SK-N-SH (cell line): ENCODE data around the gene KCNC4. TPM values are rescaled to one million over a fixed set of nuclear protein-coding genes. Genes with fewer than 3 reads are reported as not detected.

Experiments
- CTCF ChIA-PET: fragments of 300-600, 350-600 bp; formaldehyde crosslinking; extraction: SDS; loops from one replicate; lab custom pipeline; 2021; lab: Yijun Ruan, JAX
- POLR2A ChIA-PET: fragments of 350-600 bp; sonication (Branson Sonifier 250); formaldehyde crosslinking; extraction: SDS; loops from one replicate; lab custom pipeline; 2020; ENCODE audit warnings: antibody characterized with exemption, inconsistent platforms; lab: Yijun Ruan, JAX
- DNase-seq: peaks from one replicate; pipeline ENCODE4 v3.0.0; 2012
- H2AFZ ChIP-seq: fragments of 200-600 bp; sonication (generic); 2 replicates; pipeline ENCODE4 v1.8.1; 2016; ENCODE audit warnings: antibody characterized with exemption, mild to moderate bottlenecking, low read depth
- H3F3A ChIP-seq: fragments of 200-600 bp; sonication (generic); replicated peaks from 2 replicates; pipeline ENCODE3; 2016; ENCODE audit warnings: antibody characterized with exemption, mild to moderate bottlenecking; ENCODE audit not compliant: insufficient read depth
- H3K27ac ChIP-seq, 2 experiments: fragments of 200-500 bp in 1 of 2; fragments of 200-600 bp in 1 of 2; sonication (Bioruptor generic) in 1 of 2; sonication (generic), shearing (Covaris generic) in 1 of 2; 2 replicates each; pipeline versions ENCODE4 v1.5.1 to v1.6.1; 2014 to 2016; ENCODE audit warnings: low read depth in 2 of 2, inconsistent platforms in 1 of 2, low read length in 1 of 2, mild to moderate bottlenecking in 1 of 2, mixed read lengths in 1 of 2
- H3K27me3 ChIP-seq: fragments of 200-600 bp; sonication (generic), shearing (Covaris generic); 2 replicates; pipeline ENCODE4 v1.6.1; 2016; ENCODE audit warnings: mixed run types; ENCODE audit not compliant: insufficient read depth
- H3K36me3 ChIP-seq, 2 experiments: fragments of 200-500 bp in 1 of 2; fragments of 200-600 bp in 1 of 2; sonication (Bioruptor generic) in 1 of 2; sonication (generic) in 1 of 2; replicated peaks in 1 of 2; 2 replicates each; pipeline versions ENCODE3 to v1.5.1; 2014 to 2016; ENCODE audit warnings: low read length in 1 of 2, mild to moderate bottlenecking in 1 of 2; ENCODE audit not compliant: insufficient read depth in 2 of 2, control insufficient read depth in 1 of 2
- H3K4me1 ChIP-seq, 2 experiments: fragments of 200-500 bp in 1 of 2; fragments of 200-600 bp in 1 of 2; sonication (Bioruptor generic) in 1 of 2; sonication (generic), shearing (Covaris generic) in 1 of 2; 2 replicates each; pipeline versions ENCODE4 v1.5.1 to v1.6.1; 2014 to 2016; ENCODE audit warnings: low read depth in 1 of 2, low read length in 1 of 2, mixed run types in 1 of 2; ENCODE audit not compliant: insufficient read depth in 2 of 2, control insufficient read depth in 1 of 2
- H3K4me2 ChIP-seq: fragments of 200-600 bp; sonication (generic), shearing (Covaris generic); 2 replicates; pipeline ENCODE4 v1.6.1; 2017; ENCODE audit warnings: mixed run types
- H3K4me3 ChIP-seq, 2 experiments: fragments of 200-500 bp in 1 of 2; fragments of 200-600 bp in 1 of 2; sonication (Bioruptor generic) in 1 of 2; sonication (generic), shearing (Covaris generic) in 1 of 2; 2 replicates each; pipeline versions ENCODE4 v1.5.1 to v1.8.1; 2014 to 2016; ENCODE audit warnings: low read depth in 2 of 2, inconsistent platforms in 1 of 2, low read length in 1 of 2, mild to moderate bottlenecking in 1 of 2, mixed read lengths in 1 of 2, moderate library complexity in 1 of 2
- H3K79me2 ChIP-seq: fragments of 200-600 bp; sonication (generic); 2 replicates; pipeline ENCODE4 v1.8.1; 2017; ENCODE audit warnings: mild to moderate bottlenecking; ENCODE audit not compliant: insufficient read depth
- H3K9ac ChIP-seq: fragments of 200-600 bp; sonication (generic); 2 replicates; pipeline ENCODE4 v1.6.1; 2017; ENCODE audit warnings: mixed run types
- H3K9me2 ChIP-seq: fragments of 200-600 bp; sonication (generic); 2 replicates; pipeline ENCODE4 v1.6.1; 2017; ENCODE audit warnings: mixed run types
- H3K9me3 ChIP-seq: fragments of 200-600 bp; sonication (generic); 2 replicates; pipeline ENCODE4 v1.6.1; 2017; ENCODE audit warnings: mixed run types, mild to moderate bottlenecking, moderate library complexity
- H4K20me1 ChIP-seq: fragments of 200-600 bp; sonication (generic); 2 replicates; pipeline ENCODE4 v1.6.1; 2017; ENCODE audit warnings: mild to moderate bottlenecking, mixed run types; ENCODE audit not compliant: insufficient read depth
- CTCF ChIP-seq: fragments of 200-600 bp; sonication (generic); IDR thresholded peaks from 2 replicates; pipeline ENCODE4 v1.6.1; 2017; ENCODE audit warnings: antibody characterized with exemption, mild to moderate bottlenecking, moderate library complexity
- EP300 ChIP-seq, 2 experiments: IDR thresholded peaks; 2 replicates each; pipeline versions ENCODE4 v1.4.0 to v1.6.1; 2012; ENCODE audit warnings: borderline replicate concordance in 1 of 2, low read depth in 1 of 2, low read length in 1 of 2
- FOXM1 ChIP-seq: IDR thresholded peaks from 2 replicates; pipeline ENCODE4 v1.4.0; 2012; ENCODE audit warnings: low read depth, mild to moderate bottlenecking
- GABPA ChIP-seq: IDR thresholded peaks from 2 replicates; pipeline ENCODE4 v1.4.0; 2012; ENCODE audit warnings: low read depth, mild to moderate bottlenecking
- GATA2 ChIP-seq: sonication (generic); formaldehyde crosslinking; IDR thresholded peaks from 2 replicates; pipeline ENCODE4 v1.5.0; 2020; ENCODE audit warnings: mild to moderate bottlenecking, missing genetic modification reagents
- JUND ChIP-seq: IDR thresholded peaks from 2 replicates; pipeline ENCODE4 v1.4.0; 2012
- NRF1 ChIP-seq: IDR thresholded peaks from 2 replicates; pipeline ENCODE4 v1.6.1; 2012; ENCODE audit warnings: low read depth, mild to moderate bottlenecking, low read length
- POLR2AphosphoS5 ChIP-seq: IDR thresholded peaks from 2 replicates; pipeline ENCODE4 v1.6.1; 2012; ENCODE audit warnings: low read depth, low read length
- RAD21 ChIP-seq: IDR thresholded peaks from 2 replicates; pipeline ENCODE4 v1.6.1; 2012; ENCODE audit warnings: mild to moderate bottlenecking, low read length
- RFX5 ChIP-seq: IDR thresholded peaks from 2 replicates; pipeline ENCODE4 v1.6.1; 2012; ENCODE audit warnings: mild to moderate bottlenecking, improper control_type of control experiment, low read length
- RXRA ChIP-seq: IDR thresholded peaks from 2 replicates; pipeline ENCODE4 v1.4.0; 2012; ENCODE audit warnings: low read depth, mild to moderate bottlenecking, borderline replicate concordance
- SMC3 ChIP-seq: IDR thresholded peaks from 2 replicates; pipeline ENCODE4 v1.6.1; 2012; ENCODE audit warnings: low read depth, low read length, improper control_type of control experiment
- TEAD4 ChIP-seq: IDR thresholded peaks from 2 replicates; pipeline ENCODE4 v1.4.0; 2012; ENCODE audit warnings: mild to moderate bottlenecking, borderline replicate concordance; ENCODE audit not compliant: insufficient read depth
- USF1 ChIP-seq: IDR thresholded peaks from 2 replicates; pipeline ENCODE4 v1.4.0; 2012; ENCODE audit warnings: low read depth, borderline replicate concordance
- WGBS: methylation state at CpG from one replicate; pipeline ENCODE4 v1.1.6; 2017; ENCODE audit warnings: low lambda C conversion rate; 5-methylcytosine and 5-hydroxymethylcytosine counted together
- polyA plus RNA-seq, 3 experiments: library from polyadenylated mRNA; depleted of rRNA; stranded (reverse); fragments of >200 nt; gene quantifications; 2 replicates each; pipeline ENCODE4 v1.2.3, GENCODE V29; 2012
- TF ChIP-seq, protein P1 (sequence below): IDR thresholded peaks from 2 replicates; pipeline ENCODE4; 2012
- TF ChIP-seq, protein P2 (sequence below): IDR thresholded peaks from 2 replicates; pipeline ENCODE4 v1.4.0; 2012; ENCODE audit warnings: low read depth

KCNC4 gene
- polyA plus RNA-seq, 1 of the 3 experiments (the other 2 are of a cell fraction), result 0.51 TPM

DNA sequence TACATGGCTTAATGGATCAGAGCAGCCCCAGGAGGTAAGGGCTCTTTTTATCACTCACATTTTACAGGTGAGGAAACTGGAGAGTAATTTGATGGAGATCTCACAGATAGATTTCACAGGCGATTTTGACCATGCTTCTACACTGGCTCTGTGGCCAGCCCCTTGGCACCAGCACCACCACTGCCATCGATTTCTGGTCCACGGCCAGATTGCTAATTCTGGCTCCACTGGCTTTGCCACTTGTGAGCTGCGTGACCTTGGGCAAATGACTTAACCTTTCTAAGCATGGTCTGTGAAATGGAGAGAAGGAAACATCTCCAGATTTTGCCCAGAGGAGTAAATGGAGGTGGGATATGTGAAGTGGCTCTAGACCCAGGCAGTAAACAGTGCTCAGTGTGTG, 32.6 kb downstream of the KCNC4 start:
- Histone ChIP-seq H3K79me2 (no peaks in the 10 kb centered on the region), H3K27ac (no peak overlapping the region), H2AFZ (no peak overlapping the region), H3K27me3 (no peaks in the 10 kb centered on the region), H3K4me2 (no peak overlapping the region), H4K20me1 (no peaks in the 10 kb centered on the region)
- WGBS, result 62% methylated on average over 4 of the region's 4 CpGs
- no peak for DNase-seq
- POLR2A ChIA-PET, result no interaction called here
- no peak for TF ChIP-seq NRF1
- TF ChIP-seq FOXM1, result no peak
- TF ChIP-seq RAD21, result no peak
- no peak for TF ChIP-seq POLR2AphosphoS5
- no peak for TF ChIP-seq GATA2 (CRISPR knock-in tag)
- no peak for TF ChIP-seq JUND
- TF ChIP-seq, protein P1, sequence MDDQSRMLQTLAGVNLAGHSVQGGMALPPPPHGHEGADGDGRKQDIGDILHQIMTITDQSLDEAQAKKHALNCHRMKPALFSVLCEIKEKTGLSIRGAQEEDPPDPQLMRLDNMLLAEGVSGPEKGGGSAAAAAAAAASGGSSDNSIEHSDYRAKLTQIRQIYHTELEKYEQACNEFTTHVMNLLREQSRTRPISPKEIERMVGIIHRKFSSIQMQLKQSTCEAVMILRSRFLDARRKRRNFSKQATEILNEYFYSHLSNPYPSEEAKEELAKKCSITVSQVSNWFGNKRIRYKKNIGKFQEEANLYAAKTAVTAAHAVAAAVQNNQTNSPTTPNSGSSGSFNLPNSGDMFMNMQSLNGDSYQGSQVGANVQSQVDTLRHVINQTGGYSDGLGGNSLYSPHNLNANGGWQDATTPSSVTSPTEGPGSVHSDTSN, result no peak
- TF ChIP-seq RXRA, result no peak
- no peak for TF ChIP-seq TEAD4
- TF ChIP-seq, protein P2, sequence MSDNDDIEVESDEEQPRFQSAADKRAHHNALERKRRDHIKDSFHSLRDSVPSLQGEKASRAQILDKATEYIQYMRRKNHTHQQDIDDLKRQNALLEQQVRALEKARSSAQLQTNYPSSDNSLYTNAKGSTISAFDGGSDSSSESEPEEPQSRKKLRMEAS, result no peak
- no peak for TF ChIP-seq USF1
- TF ChIP-seq SMC3, result no peak
- no peak for TF ChIP-seq RFX5
- TF ChIP-seq CTCF, result no peak
- TF ChIP-seq GABPA, result no peak
- no peak for TF ChIP-seq EP300 (IDR thresholded peaks at IDR 0.05; ENCODE audit: borderline replicate concordance in 1 of 2, low read depth in 1 of 2, low read length in 1 of 2)
- TF ChIP-seq, all 33 proteins: peak for 0
- CTCF ChIA-PET, result interaction anchor here (1.9 to 4.4 kb wide), 2 partner anchors 35 to 70 kb away, joined by 7 to 19 read pairs; no protein-coding TSS in a partner anchor
- H3K9me3 ChIP-seq, result no peaks in the 10 kb centered on the region
- H3K36me3 ChIP-seq, result no peaks in the 10 kb centered on the region
- no peaks in the 10 kb centered on the region for H3K9me2 ChIP-seq
- no peak overlapping the region for H3K9ac ChIP-seq
- H3K4me3 ChIP-seq, result no peak overlapping the region
- no peaks in the 10 kb centered on the region for H3F3A ChIP-seq
- peaks cover 0 to 15% of the 10 kb centered on the region in 2 experiments; a peak in 1 of 4 replicates for H3K4me1 ChIP-seq
